Bronchial epithelial cell (primary cell): ENCODE measurements around the gene KLRC4. TPM values are rescaled to one million over a fixed set of nuclear protein-coding genes. Genes with fewer than 3 reads are reported as not detected.
"Not testable (repeated sequence)": the region's sequence is repeated elsewhere in the genome, so short reads cannot be mapped to it uniquely, and the experiment has no call there.

Experiments
- DNase-seq: peaks from one replicate; pipeline ENCODE4 v3.0.0-alpha.2; 2010; ENCODE audit warnings: low read depth
- FAIRE-seq: peaks from 2 replicates; lab custom pipeline; 2011; peaks lifted over from hg19 to GRCh38; lab: Jason Lieb, UNC
- H3K27me3 ChIP-seq: 2 replicates; pipeline ENCODE4 v1.5.1; 2011; ENCODE audit warnings: low read length; ENCODE audit not compliant: control insufficient read depth, insufficient read depth
- H3K36me3 ChIP-seq: 2 replicates; pipeline ENCODE4 v1.5.1; 2011; ENCODE audit warnings: low read length; ENCODE audit not compliant: control insufficient read depth, insufficient read depth
- H3K4me3 ChIP-seq: 2 replicates; pipeline ENCODE4 v1.5.1; 2011; ENCODE audit warnings: mild to moderate bottlenecking, low read depth, low read length, control low read depth
- CTCF ChIP-seq: IDR thresholded peaks from 2 replicates; pipeline ENCODE4 v1.5.1; 2011; ENCODE audit warnings: mild to moderate bottlenecking, moderate library complexity, low read length, control low read depth, inconsistent platforms; ENCODE audit not compliant: insufficient read depth, severe bottlenecking
- total RNA-seq: library from RNA; depleted of rRNA; stranded (reverse); fragments of >200 nt; gene quantifications from 2 replicates; pipeline ENCODE4 v1.2.1, GENCODE V29; 2014

Gene KLRC4
- total RNA-seq, 1 donor from 2014 or later: not detected

GRCh38 chr12:10397296-10397695 is 12.3 kb downstream of the KLRC4 start:
- DNase-seq (no peak), FAIRE-seq (no peak)
- no peak overlapping the region for H3K4me3 ChIP-seq
- no peak for TF ChIP-seq CTCF
- no peaks in the 10 kb centered on the region for H3K36me3 ChIP-seq
- H3K27me3 ChIP-seq: no peaks in the 10 kb centered on the region

DNA sequence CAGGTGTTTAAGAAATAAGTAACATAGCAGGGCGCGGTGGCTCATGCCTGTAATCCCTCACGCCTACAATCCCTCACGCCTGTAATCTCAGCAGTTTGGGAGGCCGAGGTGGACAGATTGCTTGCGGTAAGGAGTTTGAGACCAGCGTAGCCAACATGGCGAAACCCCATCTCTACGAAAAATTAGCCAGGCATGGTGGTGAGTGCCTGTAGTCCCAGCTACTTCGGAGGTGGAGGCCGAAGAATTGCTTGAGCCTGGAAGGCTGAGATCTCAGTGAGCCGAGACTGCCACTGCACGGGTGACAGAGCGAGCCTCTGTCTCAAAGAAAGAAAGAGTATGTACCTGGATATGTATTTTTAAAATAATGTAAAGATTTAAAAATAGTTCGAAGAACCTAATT is 13.4 kb downstream of the KLRC4 start:
- not testable (repeated sequence) for FAIRE-seq, H3K27me3 ChIP-seq, DNase-seq, H3K36me3 ChIP-seq, H3K4me3 ChIP-seq

DNA sequence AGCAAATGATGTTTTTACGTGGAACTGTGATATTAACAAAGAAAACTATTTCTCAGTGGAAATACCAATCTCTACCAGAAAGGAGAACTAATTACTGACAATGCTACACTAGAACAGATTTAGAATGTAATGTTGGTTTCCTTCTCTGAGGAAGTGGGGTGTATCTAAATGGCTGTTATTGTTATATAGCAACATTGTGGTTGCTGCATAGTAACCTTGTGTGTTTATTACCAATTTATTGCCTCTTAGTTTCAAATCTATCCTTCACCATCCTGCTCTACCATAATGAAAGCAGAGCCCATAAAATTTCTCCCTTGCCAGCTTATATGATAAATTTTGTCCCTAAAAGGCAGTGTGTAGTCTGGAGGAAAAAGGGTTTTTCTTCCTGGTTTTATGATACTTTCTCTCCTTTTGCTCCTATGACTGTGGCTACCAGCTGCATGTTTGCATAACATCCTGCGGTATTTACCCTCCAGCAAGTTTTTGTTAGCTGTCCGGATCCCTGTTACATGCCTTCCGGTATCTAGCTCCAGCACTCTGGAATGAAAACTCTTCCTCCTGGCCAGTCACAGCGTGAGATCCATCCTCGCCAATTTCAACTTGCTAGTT is 14.1 kb downstream of the KLRC4 start:
- Histone ChIP-seq H3K36me3 (no peaks in the 10 kb centered on the region), H3K4me3 (no peak overlapping the region), H3K27me3 (no peaks in the 10 kb centered on the region)
- no peak for TF ChIP-seq CTCF
- peak; percentile 66 for FAIRE-seq
- DNase-seq: peak; percentile 92

- peak; percentile 44 for DNase-seq
- not testable (repeated sequence) for H3K36me3 ChIP-seq, FAIRE-seq, H3K27me3 ChIP-seq, H3K4me3 ChIP-seq
Measured at GRCh38 chr12:10394531-10395152, 14.9 kb downstream of the KLRC4 start.

GRCh38 chr12:10393291-10393690 is 16.3 kb downstream of the KLRC4 start:
- FAIRE-seq: no peak

DNA sequence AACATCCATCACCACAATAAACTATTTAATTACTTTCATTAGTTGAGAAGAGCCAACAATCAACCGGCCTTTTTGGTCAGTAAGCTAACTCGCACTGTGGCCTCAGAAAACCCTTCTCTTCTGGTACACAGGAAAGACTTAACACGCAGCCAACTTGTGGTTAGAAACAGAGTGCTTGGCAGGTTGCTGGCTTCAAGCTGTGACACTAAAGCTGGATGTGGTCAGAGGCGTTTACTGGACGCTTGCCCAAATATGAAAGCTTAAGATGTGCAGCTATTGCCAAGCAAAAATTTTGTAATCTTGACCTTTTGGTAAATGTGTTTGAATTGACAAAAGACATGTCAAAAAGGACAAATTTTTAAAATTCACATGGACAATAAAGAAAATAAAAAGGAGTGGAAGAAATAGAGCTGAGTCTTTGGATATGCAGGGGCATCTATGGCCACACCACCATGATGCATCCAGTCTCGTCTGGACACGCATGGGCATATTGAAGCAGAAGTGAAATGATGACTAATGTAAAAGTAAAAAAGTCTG is 17.1 kb downstream of the KLRC4 start:
- H3K27me3 ChIP-seq: no peaks in the 10 kb centered on the region
- no peaks in the 10 kb centered on the region for H3K36me3 ChIP-seq
- peak; percentile 94 for DNase-seq
- no peak for FAIRE-seq
- H3K4me3 ChIP-seq: peak overlapping the region; percentile 9
- TF ChIP-seq CTCF: no peak

More at GRCh38 chr12:10393291-10393690, 16.3 kb downstream of the KLRC4 start:
- no peak for TF ChIP-seq CTCF
- H3K4me3 ChIP-seq: no peak overlapping the region
- H3K36me3 ChIP-seq: no peaks in the 10 kb centered on the region
- no peak for DNase-seq
- H3K27me3 ChIP-seq: no peaks in the 10 kb centered on the region

DNA sequence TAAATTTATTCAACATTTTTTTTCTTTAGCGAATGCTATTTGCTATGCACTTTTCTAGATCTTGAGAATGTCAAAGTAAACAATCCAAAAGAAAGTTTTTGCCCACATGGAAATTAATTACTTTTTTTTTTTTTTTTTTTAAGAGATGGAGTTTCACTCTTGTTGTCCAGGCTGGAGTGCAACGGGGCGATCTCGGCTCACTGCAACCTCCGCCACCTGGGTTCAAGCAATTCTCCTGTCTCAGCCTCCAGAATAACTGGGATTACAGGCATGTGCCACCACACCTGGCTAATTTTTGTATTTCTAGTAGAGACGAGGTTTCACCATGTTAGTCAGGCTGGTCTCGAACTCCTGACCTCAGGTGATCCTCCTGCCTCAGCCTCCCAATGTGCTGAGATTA is 18.6 kb downstream of the KLRC4 start:
- H3K27me3 ChIP-seq, H3K4me3 ChIP-seq, FAIRE-seq, DNase-seq, H3K36me3 ChIP-seq: not testable (repeated sequence)
